WTC11 (cell line): ENCODE measurements around the gene PAM. TPM values are rescaled to one million over a fixed set of nuclear protein-coding genes. Genes with fewer than 3 reads are reported as not detected.

Experiments used
- ATAC-seq: fragments of 200-7000 bp; cut with Tn5 transposase; 2 replicates; pipeline ENCODE4 v1.10.0; 2021; ENCODE audit warnings: mild to moderate bottlenecking, moderate library complexity
- CTCF ChIA-PET: fragments of 300-600 bp; sonication (Branson Sonifier 250); formaldehyde crosslinking; loops from one replicate; lab custom pipeline; 2021; ENCODE audit warnings: antibody characterized with exemption; lab: Charles Lee
- POLR2A ChIA-PET: fragments of 350-600 bp; sonication (Branson Sonifier 250); formaldehyde crosslinking; loops from one replicate; lab custom pipeline; 2021; ENCODE audit warnings: antibody characterized with exemption; lab: Charles Lee
- DNase-seq: peaks from one replicate; pipeline ENCODE4 v3.0.0; 2021; ENCODE audit warnings: low spot score
- H3K27ac Mint-ChIP-seq: 2 replicates; pipeline ENCODE4 v1.8.0; 2021; ENCODE audit warnings: mixed read lengths
- H3K27me3 Mint-ChIP-seq: 2 replicates; pipeline ENCODE4 v1.8.0; 2021; ENCODE audit warnings: low read depth, mild to moderate bottlenecking, moderate library complexity, mixed read lengths
- H3K36me3 Mint-ChIP-seq: 2 replicates; pipeline ENCODE4 v1.8.0; 2021; ENCODE audit warnings: mixed read lengths
- H3K4me1 Mint-ChIP-seq: 2 replicates; pipeline ENCODE4 v1.8.0; 2022; ENCODE audit warnings: mixed read lengths
- H3K4me3 Mint-ChIP-seq: 2 replicates; pipeline ENCODE4 v1.8.0; 2021; ENCODE audit warnings: mild to moderate bottlenecking, moderate library complexity, mixed read lengths
- H3K9me3 Mint-ChIP-seq: 2 replicates; pipeline ENCODE4 v1.8.0; 2021; ENCODE audit warnings: mixed read lengths
- ATF1 ChIP-seq: sonication (generic); formaldehyde crosslinking; IDR thresholded peaks from 2 replicates; pipeline ENCODE4 v1.8.1; 2023; ENCODE audit warnings: mild to moderate bottlenecking, moderate library complexity, missing genetic modification reagents
- CBFB ChIP-seq: sonication (generic); formaldehyde crosslinking; IDR thresholded peaks from 2 replicates; pipeline ENCODE4 v1.8.1; 2022; ENCODE audit warnings: mild to moderate bottlenecking, low read depth, missing genetic modification reagents
- GABPB1 ChIP-seq: sonication (generic); formaldehyde crosslinking; IDR thresholded peaks from 2 replicates; pipeline ENCODE4 v1.8.1; 2023; ENCODE audit warnings: mild to moderate bottlenecking, missing genetic modification reagents
- KAT7 ChIP-seq: sonication (generic); formaldehyde crosslinking; IDR thresholded peaks from 2 replicates; pipeline ENCODE4 v1.8.1; 2023; ENCODE audit warnings: missing genetic modification reagents, mild to moderate bottlenecking, borderline replicate concordance
- NR3C1 ChIP-seq: sonication (generic); formaldehyde crosslinking; conservative IDR thresholded peaks from 2 replicates; pipeline ENCODE4 v1.8.1; 2023; ENCODE audit warnings: low read depth, mild to moderate bottlenecking, missing genetic modification reagents
- PRRX2 ChIP-seq: fragments of 250-450 bp; sonication (Bioruptor Pico); IDR thresholded peaks from 2 replicates; pipeline ENCODE4 v1.8.0; 2021; ENCODE audit warnings: mild to moderate bottlenecking
- SOX15 ChIP-seq: fragments of 250-450 bp; sonication (Bioruptor Pico); IDR thresholded peaks from 2 replicates; pipeline ENCODE4 v1.9.0; 2021; ENCODE audit warnings: mild to moderate bottlenecking
- TCF7 ChIP-seq: sonication (generic); formaldehyde crosslinking; IDR thresholded peaks from 2 replicates; pipeline ENCODE4 v1.8.0; 2022; ENCODE audit warnings: mild to moderate bottlenecking, low read depth, missing genetic modification reagents, moderate library complexity
- ZBTB21 ChIP-seq: sonication (generic); formaldehyde crosslinking; IDR thresholded peaks from 2 replicates; pipeline ENCODE4 v1.8.1; 2023; ENCODE audit warnings: mild to moderate bottlenecking, missing genetic modification reagents, borderline replicate concordance
- ZNF263 ChIP-seq: sonication (generic); formaldehyde crosslinking; IDR thresholded peaks from 2 replicates; pipeline ENCODE4 v1.8.1; 2022; ENCODE audit warnings: low read depth, mild to moderate bottlenecking, moderate library complexity, missing genetic modification reagents
- total RNA-seq: library from RNA; stranded (reverse); gene quantifications from 3 replicates; pipeline ENCODE4 v1.2.3, GENCODE V29; 2021
- TF ChIP-seq, protein P1 (sequence below): sonication (generic); formaldehyde crosslinking; IDR thresholded peaks from 2 replicates; pipeline ENCODE4 v1.8.1; 2022; ENCODE audit warnings: mild to moderate bottlenecking, moderate library complexity, missing genetic modification reagents
- TF ChIP-seq, protein P2 (sequence below): fragments of 250-450 bp; sonication (Bioruptor Pico); IDR thresholded peaks from 2 replicates; pipeline ENCODE4 v1.9.0; 2021; ENCODE audit warnings: mild to moderate bottlenecking
- TF ChIP-seq, protein P3 (sequence below): sonication (generic); formaldehyde crosslinking; IDR thresholded peaks from 2 replicates; pipeline ENCODE4 v1.8.0; 2022; ENCODE audit warnings: mild to moderate bottlenecking, missing genetic modification reagents
- TF ChIP-seq, protein P4 (sequence below): fragments of 250-450 bp; sonication (Bioruptor Pico); IDR thresholded peaks from 2 replicates; pipeline ENCODE4 v1.9.0; 2021; ENCODE audit warnings: mild to moderate bottlenecking, borderline replicate concordance
- TF ChIP-seq, protein P5 (sequence below): sonication (generic); formaldehyde crosslinking; conservative IDR thresholded peaks from 2 replicates; pipeline ENCODE4 v1.8.1; 2022; ENCODE audit warnings: mild to moderate bottlenecking, missing genetic modification reagents

PAM gene
- total RNA-seq, 1 experiment from 2014 or later, result 52.3 TPM

DNA sequence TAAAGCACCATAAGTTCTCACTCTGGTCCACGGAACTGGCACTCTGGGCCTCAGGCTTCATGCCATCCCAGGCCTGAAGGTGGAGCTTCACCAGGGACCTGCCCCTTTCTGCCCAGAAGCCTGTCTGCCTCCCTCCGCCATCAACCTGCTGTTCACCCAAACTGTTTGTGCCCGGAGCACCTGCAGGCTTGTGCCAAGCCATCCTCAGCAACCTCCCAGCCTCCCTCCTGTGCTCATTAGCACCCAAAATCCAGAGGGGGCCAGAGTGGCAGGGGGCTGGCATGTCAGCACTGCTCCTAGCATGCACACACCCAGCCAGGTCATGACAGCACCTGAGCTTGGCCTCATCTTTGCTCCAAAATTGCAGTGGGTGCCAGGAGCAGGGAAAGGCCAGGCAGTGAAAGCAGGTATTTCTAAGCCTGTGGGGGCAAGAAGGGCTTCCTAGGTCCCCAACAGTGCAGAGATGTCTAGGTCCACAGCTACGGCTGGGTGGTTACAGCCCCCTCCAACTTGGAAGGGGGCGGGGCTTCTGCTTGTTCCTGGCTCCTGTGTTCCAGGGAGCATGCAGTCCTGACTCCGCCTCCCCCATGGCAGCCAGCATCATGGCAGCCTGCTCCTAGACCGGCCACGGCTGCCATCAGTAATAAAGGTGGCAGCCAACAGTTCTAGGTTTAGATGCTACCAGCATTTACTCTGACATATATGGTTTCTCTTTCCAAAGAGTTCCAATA lies 279.7 kb downstream of the PAM start (continued):
- TF ChIP-seq ZNF263 (CRISPR knock-in tag) (no peak), CBFB (CRISPR knock-in tag) (no peak), SOX15 (no peak), GABPB1 (CRISPR knock-in tag) (no peak)

DNA sequence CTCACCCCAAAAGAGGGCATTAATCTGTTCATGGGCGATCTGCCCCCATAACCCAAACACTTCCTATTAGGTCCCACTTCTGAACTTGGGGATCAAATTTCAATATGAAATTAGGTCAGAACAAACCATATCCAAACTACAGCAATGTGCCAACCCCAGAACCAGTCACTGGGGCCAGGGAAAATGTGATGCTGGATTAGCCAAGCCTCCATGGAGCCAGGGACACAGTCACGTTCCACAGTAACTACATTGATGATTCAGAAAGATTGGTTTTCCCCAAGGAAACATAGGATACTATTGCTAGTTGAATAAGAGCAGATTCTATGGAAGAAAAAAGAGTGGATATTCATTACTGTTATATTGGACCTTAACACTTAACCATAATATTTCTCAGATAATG lies 280.6 kb downstream of the PAM start:
- POLR2A ChIA-PET, result no interaction called here

More for the DNA sequence above, 280.6 kb downstream of the PAM start:
- DNase-seq (no peak), ATAC-seq (no peak)
- no peaks in the 10 kb centered on the region for H3K4me1 Mint-ChIP-seq
- H3K4me3 Mint-ChIP-seq, result no peak overlapping the region
- H3K36me3 Mint-ChIP-seq, result 0 out of 2 replicates have a peak, but pooled peaks cover 11% of the 10 kb centered on the region
- CTCF ChIA-PET, result interaction anchor here (1.0 kb wide), 1 partner anchor 104 kb away, joined by 4 read pairs; no protein-coding TSS in a partner anchor
- H3K27ac Mint-ChIP-seq, result no peak overlapping the region
- H3K9me3 Mint-ChIP-seq, result peaks cover 6% of the 10 kb centered on the region
- no peaks in the 10 kb centered on the region for H3K27me3 Mint-ChIP-seq
- TF ChIP-seq PRRX2, result no peak
- no peak for TF ChIP-seq NR3C1 (CRISPR knock-in tag)
- TF ChIP-seq, protein P1, sequence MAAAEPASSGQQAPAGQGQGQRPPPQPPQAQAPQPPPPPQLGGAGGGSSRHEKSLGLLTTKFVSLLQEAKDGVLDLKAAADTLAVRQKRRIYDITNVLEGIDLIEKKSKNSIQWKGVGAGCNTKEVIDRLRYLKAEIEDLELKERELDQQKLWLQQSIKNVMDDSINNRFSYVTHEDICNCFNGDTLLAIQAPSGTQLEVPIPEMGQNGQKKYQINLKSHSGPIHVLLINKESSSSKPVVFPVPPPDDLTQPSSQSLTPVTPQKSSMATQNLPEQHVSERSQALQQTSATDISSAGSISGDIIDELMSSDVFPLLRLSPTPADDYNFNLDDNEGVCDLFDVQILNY (CRISPR knock-in tag), result no peak
- TF ChIP-seq, protein P2, sequence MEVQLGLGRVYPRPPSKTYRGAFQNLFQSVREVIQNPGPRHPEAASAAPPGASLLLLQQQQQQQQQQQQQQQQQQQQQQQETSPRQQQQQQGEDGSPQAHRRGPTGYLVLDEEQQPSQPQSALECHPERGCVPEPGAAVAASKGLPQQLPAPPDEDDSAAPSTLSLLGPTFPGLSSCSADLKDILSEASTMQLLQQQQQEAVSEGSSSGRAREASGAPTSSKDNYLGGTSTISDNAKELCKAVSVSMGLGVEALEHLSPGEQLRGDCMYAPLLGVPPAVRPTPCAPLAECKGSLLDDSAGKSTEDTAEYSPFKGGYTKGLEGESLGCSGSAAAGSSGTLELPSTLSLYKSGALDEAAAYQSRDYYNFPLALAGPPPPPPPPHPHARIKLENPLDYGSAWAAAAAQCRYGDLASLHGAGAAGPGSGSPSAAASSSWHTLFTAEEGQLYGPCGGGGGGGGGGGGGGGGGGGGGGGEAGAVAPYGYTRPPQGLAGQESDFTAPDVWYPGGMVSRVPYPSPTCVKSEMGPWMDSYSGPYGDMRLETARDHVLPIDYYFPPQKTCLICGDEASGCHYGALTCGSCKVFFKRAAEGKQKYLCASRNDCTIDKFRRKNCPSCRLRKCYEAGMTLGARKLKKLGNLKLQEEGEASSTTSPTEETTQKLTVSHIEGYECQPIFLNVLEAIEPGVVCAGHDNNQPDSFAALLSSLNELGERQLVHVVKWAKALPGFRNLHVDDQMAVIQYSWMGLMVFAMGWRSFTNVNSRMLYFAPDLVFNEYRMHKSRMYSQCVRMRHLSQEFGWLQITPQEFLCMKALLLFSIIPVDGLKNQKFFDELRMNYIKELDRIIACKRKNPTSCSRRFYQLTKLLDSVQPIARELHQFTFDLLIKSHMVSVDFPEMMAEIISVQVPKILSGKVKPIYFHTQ (CRISPR knock-in tag), result no peak
- TF ChIP-seq, protein P3, sequence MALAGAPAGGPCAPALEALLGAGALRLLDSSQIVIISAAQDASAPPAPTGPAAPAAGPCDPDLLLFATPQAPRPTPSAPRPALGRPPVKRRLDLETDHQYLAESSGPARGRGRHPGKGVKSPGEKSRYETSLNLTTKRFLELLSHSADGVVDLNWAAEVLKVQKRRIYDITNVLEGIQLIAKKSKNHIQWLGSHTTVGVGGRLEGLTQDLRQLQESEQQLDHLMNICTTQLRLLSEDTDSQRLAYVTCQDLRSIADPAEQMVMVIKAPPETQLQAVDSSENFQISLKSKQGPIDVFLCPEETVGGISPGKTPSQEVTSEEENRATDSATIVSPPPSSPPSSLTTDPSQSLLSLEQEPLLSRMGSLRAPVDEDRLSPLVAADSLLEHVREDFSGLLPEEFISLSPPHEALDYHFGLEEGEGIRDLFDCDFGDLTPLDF (CRISPR knock-in tag), result no peak
- no peak for TF ChIP-seq KAT7
- TF ChIP-seq, protein P4, sequence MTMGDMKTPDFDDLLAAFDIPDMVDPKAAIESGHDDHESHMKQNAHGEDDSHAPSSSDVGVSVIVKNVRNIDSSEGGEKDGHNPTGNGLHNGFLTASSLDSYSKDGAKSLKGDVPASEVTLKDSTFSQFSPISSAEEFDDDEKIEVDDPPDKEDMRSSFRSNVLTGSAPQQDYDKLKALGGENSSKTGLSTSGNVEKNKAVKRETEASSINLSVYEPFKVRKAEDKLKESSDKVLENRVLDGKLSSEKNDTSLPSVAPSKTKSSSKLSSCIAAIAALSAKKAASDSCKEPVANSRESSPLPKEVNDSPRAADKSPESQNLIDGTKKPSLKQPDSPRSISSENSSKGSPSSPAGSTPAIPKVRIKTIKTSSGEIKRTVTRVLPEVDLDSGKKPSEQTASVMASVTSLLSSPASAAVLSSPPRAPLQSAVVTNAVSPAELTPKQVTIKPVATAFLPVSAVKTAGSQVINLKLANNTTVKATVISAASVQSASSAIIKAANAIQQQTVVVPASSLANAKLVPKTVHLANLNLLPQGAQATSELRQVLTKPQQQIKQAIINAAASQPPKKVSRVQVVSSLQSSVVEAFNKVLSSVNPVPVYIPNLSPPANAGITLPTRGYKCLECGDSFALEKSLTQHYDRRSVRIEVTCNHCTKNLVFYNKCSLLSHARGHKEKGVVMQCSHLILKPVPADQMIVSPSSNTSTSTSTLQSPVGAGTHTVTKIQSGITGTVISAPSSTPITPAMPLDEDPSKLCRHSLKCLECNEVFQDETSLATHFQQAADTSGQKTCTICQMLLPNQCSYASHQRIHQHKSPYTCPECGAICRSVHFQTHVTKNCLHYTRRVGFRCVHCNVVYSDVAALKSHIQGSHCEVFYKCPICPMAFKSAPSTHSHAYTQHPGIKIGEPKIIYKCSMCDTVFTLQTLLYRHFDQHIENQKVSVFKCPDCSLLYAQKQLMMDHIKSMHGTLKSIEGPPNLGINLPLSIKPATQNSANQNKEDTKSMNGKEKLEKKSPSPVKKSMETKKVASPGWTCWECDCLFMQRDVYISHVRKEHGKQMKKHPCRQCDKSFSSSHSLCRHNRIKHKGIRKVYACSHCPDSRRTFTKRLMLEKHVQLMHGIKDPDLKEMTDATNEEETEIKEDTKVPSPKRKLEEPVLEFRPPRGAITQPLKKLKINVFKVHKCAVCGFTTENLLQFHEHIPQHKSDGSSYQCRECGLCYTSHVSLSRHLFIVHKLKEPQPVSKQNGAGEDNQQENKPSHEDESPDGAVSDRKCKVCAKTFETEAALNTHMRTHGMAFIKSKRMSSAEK (CRISPR knock-in tag), result no peak
- no peak for TF ChIP-seq ZBTB21 (CRISPR knock-in tag)
- TF ChIP-seq TCF7, result no peak
- no peak for TF ChIP-seq ATF1 (CRISPR knock-in tag)
- TF ChIP-seq, protein P5, sequence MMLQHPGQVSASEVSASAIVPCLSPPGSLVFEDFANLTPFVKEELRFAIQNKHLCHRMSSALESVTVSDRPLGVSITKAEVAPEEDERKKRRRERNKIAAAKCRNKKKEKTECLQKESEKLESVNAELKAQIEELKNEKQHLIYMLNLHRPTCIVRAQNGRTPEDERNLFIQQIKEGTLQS (CRISPR knock-in tag), result no peak
